NCI-H748 (cell line): ENCODE data around the gene CHST15.

ENCODE experiments used
- DNase-seq: peaks from one replicate; lab custom pipeline; 2025; ENCODE audit not compliant: unreplicated experiment; lab: John Stamatoyannopoulos, UW

The CHST15 gene

DNA sequence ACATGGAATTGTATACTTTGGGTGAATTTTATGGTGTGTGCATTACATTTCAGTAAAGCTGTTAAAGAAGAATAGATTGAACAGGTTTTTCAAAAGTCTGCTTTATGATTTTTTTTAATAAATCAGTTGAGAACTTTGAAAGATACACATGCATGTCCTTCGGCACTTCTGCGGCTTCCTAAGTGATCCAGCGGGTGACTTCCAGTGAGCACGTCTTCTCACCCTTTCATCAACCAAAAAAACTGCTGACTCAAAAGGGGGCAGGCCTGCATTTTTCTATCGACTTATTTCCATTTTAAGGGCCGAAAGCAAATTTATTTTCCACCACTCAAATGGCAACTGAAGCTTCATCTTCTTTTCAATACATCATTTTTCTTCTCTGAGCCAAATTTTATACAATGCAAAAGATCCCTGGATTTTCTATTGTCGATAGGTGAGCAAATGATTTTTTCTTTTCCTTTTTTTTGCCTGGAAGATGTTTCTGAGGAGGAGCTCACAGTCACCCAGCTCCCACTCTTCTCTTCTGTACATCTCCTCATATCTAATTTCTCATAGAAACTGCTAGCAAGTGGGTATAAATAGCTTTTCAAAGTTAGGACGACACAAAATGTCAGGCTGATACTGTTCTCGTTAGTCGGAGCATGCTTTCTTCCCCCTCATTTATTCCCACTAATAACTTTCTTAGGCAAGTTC lies 10.2 kb downstream of the CHST15 start:
- DNase-seq, result no peak

DNA sequence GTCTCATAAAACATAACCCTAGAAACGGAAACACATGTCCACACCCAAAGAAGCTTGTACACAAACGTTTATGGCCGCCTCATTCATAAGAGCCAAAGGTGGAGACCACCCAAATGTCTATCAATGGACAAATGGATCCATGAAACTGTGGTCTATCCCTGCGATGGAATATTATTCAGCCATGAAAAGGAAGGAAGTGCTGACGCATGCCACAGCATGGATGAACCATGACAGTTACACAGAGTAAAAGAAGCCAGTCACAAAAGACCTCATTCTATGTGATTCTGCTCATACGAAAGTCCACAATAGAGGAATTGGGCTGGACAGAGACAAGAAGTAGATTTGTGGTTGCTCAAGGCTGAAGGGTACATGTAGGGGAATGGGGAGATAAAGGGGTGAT lies 10.8 kb downstream of the CHST15 start:
- no peak for DNase-seq

DNA sequence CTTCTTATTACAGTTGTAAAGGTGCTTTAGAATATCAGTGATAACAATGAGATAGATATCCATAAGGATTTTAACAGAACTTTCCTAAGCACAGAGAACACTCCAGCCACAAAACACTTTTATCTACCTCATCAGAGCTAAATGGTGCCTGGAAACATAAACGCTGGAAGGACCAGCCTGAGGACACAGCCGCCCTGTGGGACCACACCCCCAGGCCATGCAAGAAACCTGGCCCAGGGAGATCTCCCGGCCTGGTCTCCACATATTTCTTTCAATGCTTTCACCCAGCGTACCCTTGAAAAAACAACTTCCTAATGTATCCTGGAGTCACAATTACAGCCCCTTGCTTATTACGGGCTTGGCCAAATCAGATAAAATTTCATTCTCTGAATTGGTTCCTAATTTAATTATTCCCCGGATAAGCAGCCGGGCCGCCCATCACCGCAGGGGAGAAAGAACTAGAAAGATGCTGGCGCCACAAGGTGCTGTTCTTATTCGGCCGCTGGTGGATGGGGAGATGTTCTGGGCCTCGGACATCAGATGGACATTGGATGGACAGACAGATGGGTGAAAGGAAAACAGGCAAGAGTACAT lies 11.8 kb downstream of the CHST15 start:
- no peak for DNase-seq

DNA sequence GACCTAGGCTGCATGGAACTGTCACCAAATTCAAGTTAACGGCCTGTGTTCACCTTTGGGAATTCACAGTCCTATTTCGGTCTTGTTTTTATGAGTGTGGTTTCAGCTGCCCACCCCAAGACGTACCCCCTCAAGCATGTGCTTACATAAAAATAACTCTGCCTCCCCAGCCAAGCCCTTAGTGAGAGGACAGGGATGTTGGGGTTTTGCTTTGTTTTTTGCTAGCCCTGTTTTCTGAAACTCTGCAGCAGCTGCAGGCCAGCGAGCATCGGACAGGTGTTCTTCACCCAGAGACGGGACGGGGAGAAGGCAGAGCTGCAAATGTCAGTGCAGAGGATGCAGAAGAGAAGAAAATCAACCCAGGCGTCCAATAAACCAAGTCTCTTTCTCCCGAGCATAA lies 13.5 kb downstream of the CHST15 start:
- no peak for DNase-seq

DNA sequence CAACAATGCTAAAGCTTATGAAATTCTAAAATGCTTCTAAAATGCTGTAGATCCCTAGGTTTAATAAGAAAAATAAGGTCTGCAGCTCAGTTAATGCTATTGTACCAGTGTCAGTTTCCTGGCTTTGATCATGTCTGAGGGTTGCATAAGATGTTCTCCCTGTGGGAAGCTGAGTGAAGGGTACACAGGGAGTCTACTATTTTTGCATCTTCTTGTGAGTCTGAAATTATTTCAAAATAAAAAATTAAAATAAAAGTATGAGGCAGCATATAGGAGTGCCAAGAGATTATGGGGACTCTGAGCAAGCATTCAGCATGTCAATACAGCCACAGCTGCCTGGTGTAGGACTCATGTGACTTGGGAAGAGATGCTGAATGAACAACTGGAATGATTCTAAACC lies 14.7 kb downstream of the CHST15 start:
- DNase-seq, result no peak

DNA sequence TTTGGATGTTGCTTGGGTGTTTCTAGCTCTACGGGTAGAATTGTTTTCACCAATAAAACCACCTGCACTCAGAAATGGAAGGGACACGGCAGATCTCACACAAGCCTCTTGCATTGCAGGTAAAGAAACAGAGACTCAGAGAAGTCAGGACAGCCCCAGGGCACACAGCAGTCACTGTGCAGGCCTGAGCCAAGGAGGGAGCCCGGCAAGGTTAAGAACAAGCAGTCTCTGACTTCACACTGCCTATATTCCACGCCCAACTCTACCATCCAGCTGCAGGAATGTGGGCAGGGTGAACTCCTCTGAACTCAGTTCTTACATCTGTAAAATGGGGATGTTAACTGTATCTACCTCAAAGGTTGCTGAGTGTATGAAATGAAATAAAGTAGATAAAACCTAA lies 15.4 kb downstream of the CHST15 start:
- no peak for DNase-seq

DNA sequence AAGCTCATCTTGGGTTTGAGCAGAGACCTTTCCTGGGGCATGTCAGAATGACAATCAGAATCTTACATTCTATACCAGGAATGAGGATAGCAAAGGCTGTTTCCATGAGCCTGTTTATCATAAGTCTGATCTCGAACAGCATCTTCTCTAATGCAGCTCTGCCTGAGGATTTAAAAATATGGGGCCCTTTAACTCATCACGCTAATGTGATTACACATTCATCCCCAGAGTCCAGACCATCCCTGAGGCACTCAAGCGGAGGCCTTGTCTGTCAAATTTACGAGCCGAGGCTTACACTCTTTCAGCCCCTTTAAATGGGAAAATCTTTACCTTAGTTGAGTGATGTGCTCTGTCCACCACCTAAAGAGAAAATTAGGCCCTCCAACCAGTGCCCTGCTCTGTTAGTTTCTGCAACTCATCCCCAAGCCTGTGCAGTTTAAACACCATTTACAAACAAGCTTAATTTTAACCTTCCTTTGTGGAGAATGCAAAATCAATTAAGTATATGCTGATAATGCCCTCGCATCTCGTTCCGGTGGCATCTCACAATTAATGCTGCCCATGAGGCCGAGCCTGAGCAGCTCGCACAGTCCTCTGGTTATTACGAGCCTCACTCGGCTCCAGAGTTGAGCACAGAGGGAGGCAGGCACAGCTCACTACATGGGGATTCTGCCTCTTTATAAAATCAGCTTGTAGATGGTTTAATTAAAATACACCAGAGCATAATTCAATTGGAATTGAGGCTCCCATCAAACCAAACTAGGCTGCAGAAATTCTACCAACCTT lies 16.0 kb downstream of the CHST15 start:
- no peak for DNase-seq

DNA sequence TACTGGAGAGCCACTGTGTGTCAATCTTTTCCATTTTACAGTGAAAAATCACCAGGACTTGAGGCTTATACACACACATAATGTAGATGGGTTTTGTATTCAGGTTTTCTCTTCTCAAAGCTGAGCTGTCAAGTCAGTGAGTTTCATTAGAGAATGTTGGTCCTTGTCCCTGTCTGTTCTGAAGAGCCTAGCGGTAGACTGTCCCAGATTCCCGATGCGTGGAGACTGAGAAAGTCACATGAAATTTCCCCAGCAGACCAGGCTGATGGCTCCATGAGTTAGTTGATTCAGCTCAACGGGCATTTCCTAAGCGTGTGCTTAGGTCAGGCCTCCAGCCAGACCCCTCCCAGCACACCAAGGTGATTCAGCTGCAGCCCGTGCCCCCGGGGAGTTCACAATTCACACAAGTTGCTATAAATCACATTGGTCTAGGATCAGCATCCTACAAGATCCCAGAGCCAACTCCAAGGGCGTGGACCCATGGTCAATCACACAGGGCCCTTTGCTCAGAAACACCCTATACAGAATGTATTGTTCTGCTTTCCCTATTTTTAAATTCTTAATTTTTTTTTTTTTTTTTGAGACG lies 17.2 kb downstream of the CHST15 start:
- no peak for DNase-seq

DNA sequence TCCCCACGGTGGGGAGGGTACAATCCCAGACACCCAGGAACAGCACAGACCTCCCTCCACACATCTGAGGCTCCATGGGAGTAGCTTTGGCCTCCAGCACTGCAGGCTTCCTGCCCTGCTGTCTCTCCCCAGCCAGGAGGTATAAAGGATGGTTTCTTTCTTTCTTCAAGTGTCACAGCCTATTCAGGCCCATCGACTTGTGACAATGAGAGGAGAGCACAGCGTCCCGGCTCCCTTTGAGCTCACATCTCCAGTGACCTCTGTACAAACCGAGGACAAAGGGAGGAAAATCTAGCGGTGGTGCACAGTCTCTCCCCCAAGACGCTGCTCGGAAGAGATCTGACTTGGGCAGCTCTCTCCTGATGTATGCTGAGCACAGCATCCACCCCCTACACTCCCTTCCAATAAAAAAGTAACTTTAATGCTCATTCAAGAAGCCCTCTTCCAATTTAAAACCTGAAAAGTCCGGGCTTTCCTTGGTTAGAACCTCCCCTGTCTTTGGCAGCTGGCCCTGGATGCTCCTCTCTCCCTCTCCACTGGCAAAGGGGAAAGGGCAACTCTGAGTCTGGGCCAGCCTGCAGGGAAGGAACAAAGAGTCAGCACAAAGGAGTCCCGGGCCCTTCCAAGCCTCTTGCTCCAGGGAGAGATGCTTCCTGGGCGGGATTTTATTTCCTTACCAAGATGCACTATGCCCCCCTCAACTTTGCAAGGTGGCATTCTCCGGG lies 18.0 kb downstream of the CHST15 start:
- DNase-seq, result no peak

DNA sequence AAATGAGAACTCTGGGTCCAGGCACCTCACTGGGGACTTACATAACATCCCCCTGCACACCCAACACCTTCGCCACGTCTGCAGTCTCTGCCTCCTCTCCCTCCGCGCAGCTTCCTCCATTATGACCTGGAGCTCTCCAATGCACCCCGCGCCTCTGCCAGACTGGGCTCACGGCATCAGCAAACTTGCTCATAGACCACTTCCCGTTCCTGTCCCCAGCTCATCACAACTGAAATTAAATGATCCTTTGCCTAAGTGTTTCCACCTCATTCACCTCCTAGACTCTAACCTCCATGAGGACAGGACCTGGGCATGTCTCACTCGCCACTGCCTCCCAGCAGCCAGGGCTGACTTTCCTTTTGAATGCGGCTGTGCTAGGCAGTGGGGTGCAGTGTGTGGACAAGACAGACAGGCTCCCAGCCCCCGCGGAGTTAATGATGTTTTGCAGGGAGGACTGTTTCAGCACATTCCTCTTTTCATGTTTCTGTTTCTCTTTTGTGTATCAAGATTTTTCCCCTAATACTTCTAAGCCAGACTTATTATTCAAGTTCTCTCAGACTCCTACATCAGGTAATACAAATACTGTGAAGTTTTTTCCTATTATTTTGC lies 18.8 kb downstream of the CHST15 start:
- DNase-seq, result no peak

DNA sequence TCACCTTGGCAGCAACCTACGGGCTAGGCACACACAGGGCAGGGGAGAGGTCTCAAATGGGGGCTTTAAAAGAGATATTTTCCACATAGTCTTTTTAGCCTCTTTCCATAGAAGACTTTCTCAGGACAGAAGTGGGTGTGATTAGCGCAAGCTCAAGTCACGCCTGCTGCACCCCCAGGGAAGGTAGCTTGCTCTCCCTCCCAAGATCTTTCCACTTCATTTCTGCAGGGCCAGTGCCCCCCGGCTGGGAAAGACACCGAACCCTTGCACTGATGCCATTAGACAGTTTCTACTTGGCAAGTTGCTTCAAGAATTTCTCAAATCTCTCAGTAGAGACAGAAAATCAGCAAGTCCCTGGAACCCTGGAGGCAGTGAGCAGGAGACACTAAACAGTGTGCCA lies 19.4 kb downstream of the CHST15 start:
- DNase-seq, result no peak

DNA sequence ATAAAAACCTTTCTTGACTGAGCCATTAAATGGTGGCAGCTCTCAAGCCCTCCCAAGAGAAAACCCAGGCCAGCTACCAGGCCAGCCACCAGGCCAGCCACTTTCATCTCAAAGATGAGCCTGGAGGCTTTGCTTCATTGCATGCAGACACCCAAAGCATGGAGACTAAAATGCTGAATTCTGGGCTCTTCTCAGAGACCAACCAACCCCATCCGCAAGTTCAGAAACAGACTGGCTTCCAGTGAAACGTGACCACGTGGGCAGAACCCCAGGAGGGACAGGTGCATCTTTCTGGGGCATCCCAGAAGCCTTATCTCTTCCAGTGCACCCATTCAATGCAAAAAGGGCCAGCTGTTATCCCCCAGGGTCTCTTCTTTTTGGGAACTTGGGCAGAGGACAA lies 20.9 kb downstream of the CHST15 start:
- DNase-seq, result no peak

DNA sequence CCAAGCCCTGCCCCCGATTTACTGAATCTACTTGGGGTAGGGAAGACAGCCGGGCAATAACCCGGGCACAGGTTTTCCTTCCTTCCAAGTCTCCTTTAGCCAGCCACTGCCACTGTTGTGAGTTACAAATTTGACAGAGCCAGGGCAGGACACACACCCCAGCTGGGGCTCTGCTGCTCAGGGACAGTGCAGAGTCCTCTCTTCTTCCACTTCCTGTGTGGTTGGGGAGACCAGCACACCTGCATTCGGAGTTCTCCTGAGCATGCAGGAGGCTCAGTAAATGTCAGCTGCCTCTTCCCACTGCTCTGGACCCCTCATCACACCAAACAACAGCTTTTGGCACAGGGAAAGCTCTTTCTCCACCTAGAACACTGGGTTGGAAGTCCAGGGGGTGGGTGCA lies 21.3 kb downstream of the CHST15 start:
- DNase-seq, result no peak

DNA sequence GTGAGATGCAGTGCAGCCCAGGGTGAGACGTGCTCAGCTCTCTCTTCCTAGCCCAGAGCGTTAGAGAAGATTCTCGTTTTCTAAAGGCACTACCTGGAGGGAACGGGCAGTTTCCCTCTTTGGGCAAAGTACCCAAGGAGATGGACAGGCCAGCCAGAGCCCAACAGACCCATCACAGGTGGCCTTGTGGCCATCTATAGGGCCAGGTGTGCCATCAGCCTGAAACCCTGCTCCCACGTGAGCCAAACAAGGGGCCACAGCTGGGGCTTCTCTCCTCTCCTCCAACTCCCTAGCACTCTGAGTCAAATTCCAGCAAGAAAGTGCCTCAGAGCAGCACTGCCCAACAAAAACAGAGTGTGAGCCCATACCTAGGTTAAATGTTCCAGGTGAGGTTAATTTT lies 22.3 kb downstream of the CHST15 start:
- no peak for DNase-seq

DNA sequence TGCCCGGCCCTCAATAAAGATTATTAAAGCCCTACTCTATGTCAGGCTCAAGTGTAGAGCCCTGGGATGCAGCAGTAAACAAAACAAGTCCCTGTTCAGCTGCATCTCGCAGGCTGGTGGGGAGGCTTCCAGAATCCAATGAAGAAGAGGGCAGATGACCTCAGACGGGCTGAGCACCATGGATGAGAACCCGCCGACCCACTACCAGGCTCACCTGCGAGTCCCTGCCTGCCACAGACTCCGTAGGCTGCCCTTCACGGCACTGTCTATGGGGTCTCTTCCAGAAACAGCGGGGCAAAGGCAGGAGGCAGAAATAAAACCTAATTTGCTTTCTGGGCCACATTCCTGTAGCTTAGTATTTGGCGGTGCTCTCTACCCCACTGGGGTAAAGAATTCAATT lies 22.7 kb downstream of the CHST15 start:
- no peak for DNase-seq

DNA sequence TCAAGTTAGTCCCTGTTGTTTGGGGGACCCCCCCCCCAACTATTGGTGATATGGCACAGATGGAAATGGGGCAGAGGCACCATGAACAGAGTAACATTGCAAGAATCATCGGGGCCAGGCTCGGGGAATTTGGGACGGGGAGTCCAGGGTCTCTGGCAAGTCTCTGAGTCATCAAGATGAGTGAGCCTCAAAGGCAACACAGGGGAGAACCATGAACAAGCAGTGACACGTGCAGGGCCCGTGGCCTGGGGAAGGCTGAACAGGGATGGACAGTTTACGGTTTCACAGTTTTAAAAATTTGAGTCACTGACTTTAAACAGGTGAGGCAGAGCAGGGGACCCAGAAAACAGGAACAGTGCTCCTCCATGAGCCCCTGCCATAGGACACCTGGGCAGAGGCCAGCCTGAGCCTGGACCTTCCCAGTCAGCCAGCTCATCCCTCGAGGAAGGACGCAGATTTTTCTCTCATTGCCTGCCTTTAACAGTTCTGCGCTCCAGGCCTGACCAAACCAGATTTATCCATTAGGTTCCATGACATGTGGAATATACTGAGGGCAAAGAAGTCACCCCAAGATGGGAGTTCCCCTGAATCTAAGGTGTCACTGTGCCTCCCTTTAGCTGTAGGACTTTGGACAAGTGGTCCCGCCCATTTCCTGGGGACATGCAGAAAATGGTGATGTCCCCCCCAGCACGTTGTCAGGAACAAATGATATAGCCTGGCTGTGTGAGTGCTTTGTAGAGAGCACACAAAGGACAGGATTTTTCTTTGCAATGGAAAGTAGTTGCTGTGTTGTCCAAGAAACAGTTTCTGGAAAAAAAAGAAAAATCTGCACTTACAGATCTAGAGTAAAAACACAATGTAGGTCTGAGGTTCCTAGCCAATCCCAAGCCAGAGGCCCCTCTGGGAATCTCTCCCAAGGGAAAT lies 23.8 kb downstream of the CHST15 start:
- DNase-seq, result no peak

DNA sequence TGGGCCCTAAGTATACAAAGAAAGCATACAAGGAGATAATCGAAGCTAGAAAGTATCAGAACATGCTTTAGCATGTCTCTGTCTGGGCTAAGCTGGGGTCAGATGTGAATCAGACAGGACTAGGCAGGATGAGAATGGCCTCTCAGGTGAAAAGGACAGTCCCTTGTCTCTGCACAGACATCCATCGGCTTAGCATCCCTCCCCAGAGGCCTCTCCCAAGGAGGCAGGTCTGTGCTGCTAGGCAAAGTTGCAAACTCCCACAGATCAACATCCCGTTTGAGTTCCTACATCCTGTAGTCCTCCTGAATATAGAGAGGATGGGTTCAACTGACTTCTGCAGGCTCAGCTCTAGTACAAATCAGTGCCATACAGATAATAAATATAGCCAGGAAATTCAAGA lies 24.5 kb downstream of the CHST15 start:
- DNase-seq, result no peak

DNA sequence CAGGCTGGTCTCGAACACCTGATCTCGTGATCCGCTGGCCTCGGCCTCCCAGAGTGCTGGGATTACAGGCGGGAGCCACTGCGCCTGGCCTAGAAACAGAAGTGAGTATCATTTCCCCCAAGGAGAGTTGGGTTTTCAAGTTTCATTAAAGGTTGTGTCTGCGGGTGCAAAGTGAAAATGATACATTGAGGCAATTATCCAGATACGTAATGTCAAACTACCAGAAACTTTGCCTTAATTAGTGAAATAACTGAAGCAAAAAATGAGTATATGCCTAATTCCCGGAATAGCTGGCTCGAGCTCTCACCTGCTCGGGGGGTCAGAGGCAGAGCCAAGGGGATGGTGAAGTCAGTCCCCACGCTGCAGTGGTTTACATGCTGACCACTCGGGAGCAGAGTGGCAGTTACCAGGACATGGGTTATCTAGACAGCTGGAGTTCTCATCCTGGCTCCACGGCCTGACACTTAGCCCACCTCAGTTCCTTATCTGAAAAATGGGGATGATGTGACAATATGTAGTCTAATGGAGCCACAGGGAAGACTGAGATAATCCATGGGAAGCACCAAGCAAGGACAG lies 25.5 kb downstream of the CHST15 start:
- no peak for DNase-seq
